Neural cell (in vitro differentiated cells): ENCODE measurements around the gene DMRT1. TPM values are rescaled to one million over a fixed set of nuclear protein-coding genes. Genes with fewer than 3 reads are reported as not detected.

Source experiments
- H2AFZ ChIP-seq: fragments of 200-600, 300-800 bp; sonication (generic), shearing (Covaris generic); 2 replicates; pipeline ENCODE4 v1.6.0; 2014; ENCODE audit warnings: low read depth, mild to moderate bottlenecking, antibody characterized with exemption, low read length, moderate library complexity
- H3F3A ChIP-seq: fragments of 200-600 bp; shearing (Covaris generic); 2 replicates; pipeline ENCODE4 v1.6.1; 2016; ENCODE audit warnings: mild to moderate bottlenecking, moderate library complexity, mixed read lengths, antibody characterized with exemption, low read length; ENCODE audit not compliant: insufficient read depth, poor library complexity, severe bottlenecking
- H3K27ac ChIP-seq: fragments of 200-600, 300-800 bp; sonication (generic), shearing (Covaris generic); 2 replicates; pipeline ENCODE4 v1.5.1; 2014; ENCODE audit warnings: mild to moderate bottlenecking, low read length, moderate library complexity
- H3K27me3 ChIP-seq: fragments of 300-800, 200-600 bp; sonication (generic), shearing (Covaris generic); 2 replicates; pipeline ENCODE4 v1.6.0; 2014; ENCODE audit warnings: mild to moderate bottlenecking, low read depth, low read length, moderate library complexity; ENCODE audit not compliant: insufficient read depth
- H3K36me3 ChIP-seq: fragments of 300-800, 200-600 bp; sonication (generic), shearing (Covaris generic); 2 replicates; pipeline ENCODE4 v1.5.1; 2014; ENCODE audit warnings: mild to moderate bottlenecking, antibody characterized with exemption, low read length, moderate library complexity; ENCODE audit not compliant: insufficient read depth
- H3K4me2 ChIP-seq: fragments of 300-800, 200-600 bp; sonication (generic), shearing (Covaris generic); 2 replicates; pipeline ENCODE4 v1.6.0; 2014; ENCODE audit warnings: mild to moderate bottlenecking, low read length
- H3K4me3 ChIP-seq: fragments of 300-800, 200-600 bp; sonication (generic), shearing (Covaris generic); 2 replicates; pipeline ENCODE4 v1.5.1; 2014; ENCODE audit warnings: mild to moderate bottlenecking, low read length, moderate library complexity
- H3K79me2 ChIP-seq: fragments of 200-600 bp; shearing (Covaris generic); replicated peaks from 2 replicates; pipeline ENCODE4 v1.6.0; 2014; ENCODE audit warnings: mild to moderate bottlenecking, low read length, moderate library complexity; ENCODE audit not compliant: insufficient read depth
- H3K9ac ChIP-seq: fragments of 300-800, 200-600 bp; sonication (generic), shearing (Covaris generic); 2 replicates; pipeline ENCODE4 v1.6.1; 2016; ENCODE audit warnings: mild to moderate bottlenecking, low read length, mixed read lengths
- H3K9me2 ChIP-seq: fragments of 200-600 bp; shearing (Covaris generic); 2 replicates; pipeline ENCODE4 v1.6.1; 2016; ENCODE audit warnings: mild to moderate bottlenecking, low read length, mixed read lengths; ENCODE audit not compliant: insufficient read depth
- H3K9me3 ChIP-seq: fragments of 200-600, 300-800 bp; sonication (generic), shearing (Covaris generic); 2 replicates; pipeline ENCODE4 v1.6.1; 2016; ENCODE audit warnings: mild to moderate bottlenecking, mixed run types, low read length, moderate library complexity, mixed read lengths
- H4K20me1 ChIP-seq: fragments of 200-600 bp; shearing (Covaris generic); 2 replicates; pipeline ENCODE4 v1.6.1; 2016; ENCODE audit warnings: mild to moderate bottlenecking, mixed run types; ENCODE audit not compliant: insufficient read depth
- CTCF ChIP-seq: fragments of 450-650 bp; IDR thresholded peaks from 2 replicates; pipeline ENCODE4 v1.5.1; 2014; ENCODE audit warnings: antibody characterized with exemption, mild to moderate bottlenecking, moderate library complexity; ENCODE audit not compliant: poor library complexity, severe bottlenecking
- EP300 ChIP-seq: fragments of 450-650 bp; conservative IDR thresholded peaks from 2 replicates; pipeline ENCODE4 v1.6.1; 2014; ENCODE audit warnings: antibody characterized with exemption, mild to moderate bottlenecking, moderate library complexity; ENCODE audit not compliant: poor library complexity, severe bottlenecking
- MXI1 ChIP-seq: fragments of 450-650 bp; conservative IDR thresholded peaks from 2 replicates; pipeline ENCODE4 v1.6.1; 2014; ENCODE audit warnings: antibody characterized with exemption, mild to moderate bottlenecking; ENCODE audit not compliant: poor library complexity, severe bottlenecking
- POLR2AphosphoS5 ChIP-seq: IDR thresholded peaks from 2 replicates; pipeline ENCODE4 v1.6.1; 2012
- REST ChIP-seq: IDR thresholded peaks from 2 replicates; pipeline ENCODE4 v1.6.1; 2012; ENCODE audit warnings: borderline replicate concordance
- SMC3 ChIP-seq: fragments of 450-650 bp; conservative IDR thresholded peaks from 2 replicates; pipeline ENCODE4 v1.6.1; 2014; ENCODE audit warnings: antibody characterized with exemption, mild to moderate bottlenecking, moderate library complexity; ENCODE audit not compliant: poor library complexity
- TAF1 ChIP-seq: IDR thresholded peaks from 2 replicates; pipeline ENCODE4 v1.6.1; 2012; ENCODE audit warnings: low read depth
- polyA plus RNA-seq: library from polyadenylated mRNA; depleted of rRNA; stranded (reverse); fragments of >200 nt; gene quantifications from 2 replicates; pipeline ENCODE4 v1.2.3, GENCODE V29; 2014

DMRT1 gene
- polyA plus RNA-seq, 1 donor from 2014 or later, result 0.26 TPM

DNA sequence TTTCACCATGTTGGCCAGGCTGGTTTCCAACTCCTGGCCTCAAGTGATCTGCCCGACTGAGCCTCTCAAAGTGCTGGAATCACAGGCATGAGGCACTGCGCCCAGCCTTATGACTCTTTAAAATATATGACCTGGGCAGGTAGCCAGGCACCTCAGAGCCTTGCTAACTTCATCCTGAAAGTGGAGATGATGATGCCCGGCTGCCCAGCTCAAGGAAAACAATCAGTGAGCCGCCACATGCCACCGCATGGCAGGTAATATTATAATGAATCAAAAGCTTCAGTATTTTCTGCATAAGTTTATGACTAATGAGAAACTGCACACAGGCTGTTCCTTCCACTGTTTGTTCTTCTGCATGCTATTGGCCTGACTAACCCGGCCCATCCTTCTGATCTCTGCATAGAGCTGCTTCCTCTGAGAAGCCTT is 30.4 kb upstream of the DMRT1 start:
- H3K79me2 ChIP-seq, result no peaks in the 10 kb centered on the region
- H3F3A ChIP-seq, result no peaks in the 10 kb centered on the region
- no peak overlapping the region for H3K27ac ChIP-seq
- no peak overlapping the region for H2AFZ ChIP-seq
- H3K27me3 ChIP-seq, result no peaks in the 10 kb centered on the region
- no peak overlapping the region for H3K4me3 ChIP-seq
- TF ChIP-seq CTCF, result no peak
- TF ChIP-seq REST, result no peak
- TF ChIP-seq POLR2AphosphoS5, result no peak
- no peak for TF ChIP-seq MXI1
- no peak for TF ChIP-seq SMC3
- TF ChIP-seq TAF1, result no peak
- no peaks in the 10 kb centered on the region for H3K36me3 ChIP-seq
- H4K20me1 ChIP-seq, result no peaks in the 10 kb centered on the region
- no peak overlapping the region for H3K4me2 ChIP-seq
- no peaks in the 10 kb centered on the region for H3K9me2 ChIP-seq
- H3K9me3 ChIP-seq, result no peaks in the 10 kb centered on the region
- H3K9ac ChIP-seq, result no peak overlapping the region

- H4K20me1 ChIP-seq, result no peaks in the 10 kb centered on the region
- H3F3A ChIP-seq, result no peaks in the 10 kb centered on the region
- TF ChIP-seq REST (no peak), SMC3 (no peak), EP300 (no peak), CTCF (no peak)
These were observed 22.5 kb upstream of the DMRT1 start for GRCh38 chr9:818958-819357.

More at GRCh38 chr9:818958-819357, 22.5 kb upstream of the DMRT1 start:
- Histone ChIP-seq H3K9me3 (no peaks in the 10 kb centered on the region), H3K27ac (no peak overlapping the region), H3K36me3 (no peaks in the 10 kb centered on the region), H3K27me3 (no peaks in the 10 kb centered on the region), H3K9me2 (no peaks in the 10 kb centered on the region), H3K9ac (no peak overlapping the region), H3K4me2 (no peak overlapping the region), H2AFZ (no peak overlapping the region), H3K79me2 (no peaks in the 10 kb centered on the region), H3K4me3 (no peak overlapping the region)
